Stimulated activated naive CD4-positive, alpha-beta T cell (primary cell): ENCODE results near the gene ACE.

ENCODE experiments used
- DNase-seq, 6 experiments: peaks; one replicate each; lab custom pipeline; 2025; lab: John Stamatoyannopoulos, UW

ACE gene

DNA sequence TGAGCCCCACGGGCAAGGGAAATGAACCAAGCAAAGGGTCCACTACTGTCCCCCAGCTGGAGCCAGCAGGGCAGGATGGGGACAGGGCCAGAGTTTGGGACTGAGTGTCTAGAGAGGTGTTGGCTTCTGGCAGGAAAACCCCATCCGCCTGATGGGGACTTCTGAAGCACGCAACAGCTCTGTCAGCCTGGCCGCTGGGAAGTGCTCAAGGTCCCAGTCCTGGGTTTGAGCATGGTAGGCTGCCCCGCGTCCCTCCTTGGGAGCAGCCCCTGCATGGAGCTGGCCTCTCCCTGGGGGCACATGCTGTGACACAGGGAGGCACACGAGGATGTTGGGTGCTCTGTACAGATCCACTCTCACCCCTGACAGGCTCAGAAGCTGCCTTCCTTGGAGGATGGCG is 14.6 kb downstream of the ACE start:
- DNase-seq = no peak

DNA sequence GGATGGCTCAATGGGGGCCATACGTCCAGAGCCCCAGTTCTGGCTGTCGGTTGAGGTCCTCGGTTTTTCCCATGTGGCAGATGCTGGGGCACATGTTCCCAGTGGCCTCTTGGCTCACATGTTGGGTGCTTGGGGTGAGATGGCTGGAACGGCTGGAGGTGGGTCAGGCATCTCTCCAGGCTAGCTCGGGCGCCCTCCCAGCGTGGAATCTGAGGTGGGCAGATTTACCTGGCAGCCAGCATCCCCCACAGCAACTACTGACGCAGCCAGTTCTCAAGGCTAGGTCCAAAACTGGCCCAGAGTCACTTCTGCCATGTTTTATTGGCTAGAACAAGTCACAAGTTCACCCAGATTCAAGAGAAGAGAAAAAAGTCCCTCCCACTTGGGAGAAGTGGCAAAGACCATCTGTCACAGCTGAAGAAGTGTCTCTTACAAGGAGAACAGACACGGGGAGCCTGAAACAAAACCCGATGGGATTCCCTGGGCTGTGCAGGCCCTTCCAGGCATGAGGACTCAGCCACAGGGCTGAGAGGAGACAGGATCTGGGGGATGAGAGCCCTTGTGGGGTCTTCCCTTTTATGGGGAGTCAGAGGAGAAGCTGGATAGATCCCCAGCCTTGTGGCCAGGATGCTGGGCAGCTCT is 15.2 kb downstream of the ACE start:
- no peak for DNase-seq

DNA sequence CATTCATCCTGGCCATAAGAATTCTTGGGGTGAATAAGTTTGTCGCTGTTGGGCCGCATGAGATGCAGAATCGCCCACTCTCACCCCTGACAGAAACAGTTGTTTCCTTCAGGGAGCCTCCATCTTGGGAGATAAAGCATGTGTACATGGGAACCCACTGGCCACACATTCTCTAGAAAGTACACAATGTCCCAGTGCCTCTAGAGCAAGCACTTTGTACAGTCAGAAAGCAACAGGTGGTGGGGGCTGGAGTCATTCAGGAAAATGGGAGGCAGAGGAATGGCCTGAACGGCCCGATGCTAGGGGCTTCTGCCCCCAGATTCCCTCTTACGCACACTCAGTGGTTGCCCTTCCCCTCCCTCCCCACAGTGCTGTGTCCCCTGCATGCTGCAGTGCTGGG is 16.1 kb downstream of the ACE start:
- no peak for DNase-seq

DNA sequence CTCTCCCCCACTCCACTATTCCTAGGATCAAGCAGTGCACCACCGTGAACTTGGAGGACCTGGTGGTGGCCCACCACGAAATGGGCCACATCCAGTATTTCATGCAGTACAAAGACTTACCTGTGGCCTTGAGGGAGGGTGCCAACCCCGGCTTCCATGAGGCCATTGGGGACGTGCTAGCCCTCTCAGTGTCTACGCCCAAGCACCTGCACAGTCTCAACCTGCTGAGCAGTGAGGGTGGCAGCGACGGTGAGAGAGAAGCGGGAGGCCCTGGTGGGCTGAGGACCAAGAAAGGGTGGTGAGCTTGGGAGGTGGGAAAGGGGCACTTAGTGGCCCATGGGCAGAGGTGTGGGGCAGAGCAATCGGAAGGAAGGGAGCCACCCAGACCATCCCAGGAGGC is 16.6 kb downstream of the ACE start:
- DNase-seq = no peak

DNA sequence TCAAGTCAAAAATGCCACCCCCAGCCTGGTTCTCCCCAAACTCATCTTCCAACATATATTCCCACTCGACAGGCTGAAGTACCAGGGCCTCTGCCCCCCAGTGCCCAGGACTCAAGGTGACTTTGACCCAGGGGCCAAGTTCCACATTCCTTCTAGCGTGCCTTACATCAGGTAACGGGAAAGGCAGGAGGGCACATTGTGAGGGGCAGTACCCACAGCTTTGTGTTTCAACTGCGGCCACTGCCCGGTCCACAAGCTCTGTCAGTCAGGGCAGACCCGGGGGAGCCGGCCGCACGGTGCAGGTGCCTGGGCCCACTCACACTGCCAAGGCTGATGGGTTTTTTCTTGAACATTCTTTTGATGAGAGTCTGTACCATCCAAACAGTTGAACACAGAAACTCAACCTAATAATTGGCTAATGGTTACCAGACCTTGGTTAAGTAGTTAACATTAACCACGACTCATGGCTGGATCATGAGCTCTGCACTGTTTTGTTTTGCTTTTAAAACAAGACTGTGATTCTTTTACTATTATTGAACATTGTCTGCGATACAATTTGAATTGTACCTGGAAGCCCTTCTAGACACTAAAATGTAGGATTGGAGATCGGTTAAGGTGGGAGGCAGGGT is 17.6 kb downstream of the ACE start:
- no peak for DNase-seq

DNA sequence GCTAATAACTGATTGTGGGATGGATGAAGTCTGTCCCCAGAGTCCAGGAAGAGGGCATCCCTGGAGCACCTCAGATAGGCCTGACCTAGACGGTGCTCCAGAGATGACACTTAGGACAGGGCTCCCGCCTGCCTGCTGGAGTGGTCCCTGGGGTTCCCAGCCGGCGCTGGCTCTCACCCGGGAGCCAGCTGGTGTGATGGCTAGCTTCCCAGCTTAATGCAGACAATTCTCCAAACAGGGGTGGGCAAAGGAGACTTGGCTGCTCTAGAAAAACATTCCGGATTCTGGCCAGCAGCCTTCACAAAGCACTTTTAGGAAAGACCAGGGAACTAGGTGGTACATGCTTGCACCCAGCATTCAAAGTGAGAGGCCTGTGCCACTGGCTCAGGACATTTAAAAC is 18.6 kb downstream of the ACE start:
- no peak for DNase-seq

DNA sequence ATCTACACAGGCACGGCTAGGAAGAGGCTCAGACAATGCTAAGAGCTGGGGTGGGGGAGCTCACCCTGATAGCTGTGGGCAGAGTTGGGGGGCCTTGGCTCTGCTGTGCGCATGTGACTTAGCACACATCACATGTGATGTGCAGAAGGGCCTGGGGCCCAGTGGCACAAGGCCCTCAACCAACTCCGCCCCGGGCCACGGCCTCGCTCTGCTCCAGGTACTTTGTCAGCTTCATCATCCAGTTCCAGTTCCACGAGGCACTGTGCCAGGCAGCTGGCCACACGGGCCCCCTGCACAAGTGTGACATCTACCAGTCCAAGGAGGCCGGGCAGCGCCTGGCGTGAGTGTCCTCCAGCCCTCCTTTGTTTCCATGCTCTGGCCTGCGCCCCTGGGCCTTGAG is 19.3 kb downstream of the ACE start:
- DNase-seq = no peak

DNA sequence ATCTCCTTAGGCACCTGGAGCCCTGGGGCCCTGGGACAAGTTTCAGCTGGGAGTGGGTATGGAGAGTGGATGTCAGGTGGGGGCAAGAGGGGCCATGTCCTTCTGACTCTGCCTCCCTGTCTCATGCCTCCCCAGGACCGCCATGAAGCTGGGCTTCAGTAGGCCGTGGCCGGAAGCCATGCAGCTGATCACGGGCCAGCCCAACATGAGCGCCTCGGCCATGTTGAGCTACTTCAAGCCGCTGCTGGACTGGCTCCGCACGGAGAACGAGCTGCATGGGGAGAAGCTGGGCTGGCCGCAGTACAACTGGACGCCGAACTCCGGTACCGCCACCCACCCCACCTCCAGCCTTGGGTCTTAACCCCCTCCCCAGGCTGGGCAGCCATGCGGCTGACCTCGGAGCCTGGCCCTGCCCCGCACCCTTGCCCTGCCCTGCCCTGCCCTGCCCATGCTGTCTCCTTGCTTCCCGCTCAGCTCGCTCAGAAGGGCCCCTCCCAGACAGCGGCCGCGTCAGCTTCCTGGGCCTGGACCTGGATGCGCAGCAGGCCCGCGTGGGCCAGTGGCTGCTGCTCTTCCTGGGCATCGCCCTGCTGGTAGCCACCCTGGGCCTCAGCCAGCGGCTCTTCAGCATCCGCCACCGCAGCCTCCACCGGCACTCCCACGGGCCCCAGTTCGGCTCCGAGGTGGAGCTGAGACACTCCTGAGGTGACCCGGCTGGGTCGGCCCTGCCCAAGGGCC is 20.0 kb downstream of the ACE start:
- no peak for DNase-seq

DNA sequence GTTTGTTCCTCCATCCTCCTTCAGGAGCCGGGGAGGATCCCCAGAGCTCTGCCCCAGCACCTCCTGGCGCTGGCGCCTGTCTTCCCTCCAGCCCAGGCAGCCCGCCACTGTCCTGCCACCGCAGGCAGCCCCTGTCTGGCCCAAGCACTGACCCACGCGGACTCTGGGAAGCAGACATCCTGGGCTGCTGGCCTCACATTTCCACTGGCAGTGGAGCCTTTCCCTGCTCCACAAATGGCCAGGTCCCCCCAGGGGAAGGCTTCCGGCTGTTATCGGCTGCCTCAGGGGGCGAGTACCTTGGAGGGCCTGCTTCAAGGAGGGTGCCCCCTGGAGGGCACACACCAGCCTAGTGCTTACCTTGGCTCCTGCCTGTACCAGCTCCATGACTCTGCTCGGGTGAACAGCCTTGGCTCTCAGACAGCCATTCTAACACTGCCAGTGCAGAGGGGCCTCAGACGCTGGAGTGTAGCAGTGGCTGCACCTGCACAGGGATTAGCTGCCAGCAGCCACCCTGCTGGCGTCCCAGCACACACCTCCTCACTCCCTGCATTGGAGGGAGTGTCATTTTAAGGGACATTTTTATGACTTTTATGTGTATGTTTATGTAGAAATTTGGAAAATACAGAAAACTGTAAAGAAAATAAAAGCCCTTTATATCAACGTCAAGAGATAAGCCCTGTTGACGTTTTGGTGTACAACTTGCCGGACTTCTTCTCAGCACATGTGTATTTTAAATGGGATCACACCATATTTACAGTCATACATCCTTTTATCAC is 21.0 kb downstream of the ACE start:
- no peak for DNase-seq

DNA sequence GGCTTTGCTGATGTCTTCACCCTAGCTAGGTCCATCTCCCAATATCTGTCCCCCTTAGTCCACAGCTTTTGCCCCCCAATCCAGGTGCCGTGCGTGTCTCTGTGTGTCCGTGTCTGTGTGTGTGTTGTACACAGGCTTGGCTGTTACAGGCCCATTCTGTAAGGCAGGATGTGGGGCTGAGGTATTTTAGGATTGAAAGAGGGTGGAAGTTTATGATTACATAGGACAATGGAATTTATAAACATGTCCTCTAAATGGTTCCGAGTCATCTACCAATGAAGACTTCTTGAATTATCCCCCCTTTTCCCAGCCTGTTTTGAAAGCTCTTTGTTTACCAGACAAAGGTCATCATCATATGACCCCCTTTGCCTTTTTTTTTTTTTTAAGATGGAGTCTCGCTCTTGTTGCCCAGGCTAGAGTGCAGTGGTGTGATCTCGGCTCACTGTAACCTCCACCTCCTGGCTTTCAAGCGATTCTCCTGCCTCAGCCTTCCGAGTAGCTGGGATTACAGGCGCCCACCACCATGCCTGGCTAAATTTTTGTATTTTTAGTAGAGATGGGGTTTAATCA is 21.9 kb downstream of the ACE start:
- DNase-seq = no peak

DNA sequence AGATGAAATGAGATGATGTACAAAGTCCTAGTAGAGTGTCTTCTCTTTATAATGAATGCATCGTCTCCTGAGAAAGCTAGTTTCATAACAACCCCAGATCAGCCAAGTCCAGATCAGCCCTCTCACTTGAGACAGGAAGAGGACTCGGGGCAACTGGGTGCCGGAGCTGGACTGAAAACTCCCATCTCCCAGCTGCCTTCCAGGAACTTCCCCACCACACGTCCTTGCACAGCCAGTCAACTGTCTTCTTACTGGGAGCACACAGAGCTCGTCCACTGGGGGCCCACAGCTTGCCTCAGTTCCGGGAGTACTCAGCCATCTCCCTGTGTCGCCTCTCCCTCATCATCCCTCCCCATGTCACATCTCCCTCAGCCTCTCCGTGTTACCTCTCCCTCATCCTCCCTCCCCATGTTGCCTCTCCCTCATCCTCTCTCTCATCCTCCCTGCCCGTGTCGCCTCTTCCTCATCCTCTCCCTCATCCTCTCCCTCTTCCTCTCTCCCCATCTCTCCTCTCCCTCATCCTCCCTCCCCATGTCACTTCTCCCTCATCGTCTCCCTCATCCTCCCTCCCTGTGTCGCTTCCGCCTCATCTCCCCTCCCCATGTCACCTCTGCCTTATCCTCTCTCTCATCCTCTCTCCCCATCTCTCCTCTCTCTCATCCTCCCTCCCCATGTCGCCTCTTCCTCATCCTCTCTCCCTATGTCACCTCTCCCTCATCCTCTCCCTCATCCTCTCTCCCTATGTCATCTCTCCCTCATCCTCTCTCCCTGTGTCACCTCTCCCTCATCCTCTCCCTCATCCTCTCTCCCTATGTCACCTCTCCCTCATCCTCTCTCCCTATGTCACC is 23.9 kb downstream of the ACE start:
- DNase-seq = no peak

DNA sequence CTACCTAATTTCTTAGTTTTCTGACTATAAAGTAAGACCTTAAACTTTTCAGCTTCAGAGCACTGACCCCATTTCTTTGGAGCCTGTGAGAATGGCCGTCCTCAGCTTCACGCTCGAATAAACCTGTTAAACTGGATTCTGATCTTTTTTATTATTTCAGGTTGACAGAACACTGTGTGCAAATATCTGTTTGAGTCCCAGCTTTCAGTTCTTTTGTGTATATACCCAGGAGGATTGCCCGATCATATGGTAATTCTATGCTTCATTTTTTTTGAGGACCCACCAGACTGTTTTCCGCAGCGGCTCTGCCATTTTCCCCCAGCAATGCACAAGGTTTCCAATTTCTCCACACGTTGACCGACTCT is 26.5 kb downstream of the ACE start:
- DNase-seq = no peak

DNA sequence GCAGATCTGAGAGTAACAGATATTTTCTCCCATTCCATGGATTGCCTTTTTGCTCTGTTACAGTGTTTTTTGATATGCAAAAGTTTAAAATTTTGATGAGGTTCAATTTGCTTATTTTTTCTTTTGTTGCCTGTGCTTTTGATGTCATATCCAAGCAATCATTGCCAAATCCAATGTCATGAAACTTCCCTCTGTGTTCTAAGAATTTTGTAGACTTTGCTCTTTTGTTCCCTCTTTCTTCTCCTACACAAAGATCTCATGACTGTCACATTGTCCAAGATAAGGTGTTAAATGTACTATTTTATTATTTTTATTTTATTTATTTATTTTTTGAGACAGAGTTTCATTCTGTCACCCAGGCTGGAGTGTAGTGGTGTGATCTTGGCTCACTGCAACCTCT is 27.4 kb downstream of the ACE start:
- no peak for DNase-seq

DNA sequence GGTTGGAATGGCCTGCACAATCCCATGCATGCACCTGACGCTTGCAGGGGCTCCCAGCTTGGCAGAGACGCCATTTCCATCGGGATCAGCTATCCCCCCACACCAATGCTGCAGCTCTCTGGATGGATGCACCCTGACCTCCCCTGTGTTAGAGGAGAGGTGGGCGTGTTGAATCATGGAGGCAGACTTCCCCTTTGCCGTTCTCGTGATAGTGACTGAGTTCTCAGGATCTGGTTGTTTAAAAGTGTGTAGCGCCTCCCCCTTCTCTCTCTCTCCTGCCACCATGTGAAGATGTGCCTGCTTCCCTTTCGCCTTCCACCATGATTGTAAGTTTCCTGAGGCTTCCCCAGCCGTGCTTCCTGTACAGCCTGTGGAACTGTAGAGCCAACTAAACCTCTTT is 28.5 kb downstream of the ACE start:
- no peak for DNase-seq

DNA sequence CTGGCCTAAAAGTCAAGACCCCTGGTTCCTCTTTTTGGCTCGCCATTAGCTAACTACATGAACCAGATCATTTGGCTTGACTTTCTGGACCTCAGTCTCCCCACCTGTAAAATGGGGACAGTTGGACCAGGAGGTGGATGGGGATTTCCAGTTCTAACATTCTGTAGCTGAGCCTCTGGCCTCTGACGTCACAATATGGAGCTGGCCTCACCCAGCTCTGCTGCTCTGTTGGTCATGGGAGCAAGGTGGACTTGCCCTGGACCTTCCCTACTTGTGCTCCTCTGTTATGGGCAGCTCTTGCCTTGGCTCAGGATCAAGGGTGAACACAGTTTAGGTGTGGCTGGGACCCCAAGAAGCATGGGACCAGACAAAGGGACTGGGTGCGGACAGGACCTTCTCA is 29.8 kb downstream of the ACE start:
- DNase-seq = no peak

DNA sequence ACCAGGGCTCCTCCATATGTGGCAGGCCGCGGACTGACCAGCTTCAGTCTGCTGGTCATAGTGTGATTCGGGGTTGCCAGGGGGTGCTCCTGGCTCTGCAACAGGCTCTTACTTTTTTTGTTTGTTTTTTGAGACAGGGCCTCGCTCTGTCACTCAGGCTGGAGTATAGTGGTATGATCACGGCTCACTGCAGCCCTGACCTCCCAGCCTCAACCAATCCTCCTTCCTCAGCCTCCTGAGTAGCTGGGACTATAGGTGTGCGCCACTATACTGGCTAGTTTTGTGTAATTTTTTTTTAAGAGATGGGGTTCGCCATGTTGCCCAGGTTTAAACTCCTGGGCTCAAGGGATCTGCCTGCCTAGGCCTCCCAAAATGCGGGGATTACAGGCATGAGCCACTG is 34.5 kb downstream of the ACE start:
- no peak for DNase-seq

DNA sequence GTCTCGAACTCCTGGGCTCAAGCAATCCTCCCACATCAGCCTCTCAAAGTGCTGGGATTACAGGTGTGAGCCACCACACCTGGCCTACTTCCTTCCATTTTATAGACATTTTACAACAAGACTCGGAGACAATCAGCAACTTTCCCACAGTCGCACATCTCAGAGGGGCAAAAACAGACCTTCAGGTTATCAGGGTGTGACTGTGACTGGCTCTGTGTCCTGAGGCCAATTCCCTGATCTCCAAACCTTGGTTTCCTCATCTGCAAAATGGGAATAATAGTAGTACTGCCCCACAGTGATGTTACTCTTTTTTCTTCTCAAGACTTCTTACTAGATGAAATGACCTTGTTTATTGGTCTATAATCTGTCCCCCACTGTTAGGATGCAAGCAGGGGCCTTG is 35.5 kb downstream of the ACE start:
- DNase-seq = no peak

DNA sequence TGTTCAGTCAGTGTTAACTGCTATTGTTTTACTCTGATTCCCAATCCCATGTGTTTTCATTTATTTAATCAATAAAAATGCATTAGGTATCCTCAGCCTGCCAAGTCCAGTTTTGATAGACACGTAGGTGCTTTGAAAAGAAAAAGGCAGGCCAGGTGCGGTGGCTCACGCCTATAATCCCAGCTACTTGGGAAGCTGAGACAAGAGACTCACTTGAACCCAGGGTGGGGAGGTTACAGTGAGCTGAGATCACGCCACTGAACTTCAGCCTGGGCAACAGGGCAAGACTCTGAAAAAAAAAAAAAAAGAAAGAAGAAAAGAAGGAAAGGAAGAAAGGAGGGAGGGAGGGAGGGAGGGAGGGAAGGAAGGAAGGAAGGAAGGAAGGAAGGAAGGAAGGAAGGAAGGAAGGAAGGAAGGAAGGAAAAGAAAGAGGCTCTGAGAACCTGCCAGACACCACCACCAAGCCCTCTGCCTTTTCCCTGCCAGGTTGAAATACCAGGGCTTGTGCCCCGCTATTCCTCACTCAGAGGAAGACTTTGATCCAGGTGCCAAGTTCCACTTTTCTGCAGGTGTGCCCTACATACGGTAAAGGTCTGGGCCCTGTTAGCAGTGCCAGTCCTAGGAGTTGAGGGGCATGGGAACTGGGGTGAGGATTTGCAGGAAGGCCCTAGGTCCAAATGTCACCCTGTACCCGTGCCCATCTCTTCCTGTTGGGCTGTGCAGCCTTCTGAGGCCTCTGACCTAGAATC is 36.2 kb downstream of the ACE start:
- no peak for DNase-seq

DNA sequence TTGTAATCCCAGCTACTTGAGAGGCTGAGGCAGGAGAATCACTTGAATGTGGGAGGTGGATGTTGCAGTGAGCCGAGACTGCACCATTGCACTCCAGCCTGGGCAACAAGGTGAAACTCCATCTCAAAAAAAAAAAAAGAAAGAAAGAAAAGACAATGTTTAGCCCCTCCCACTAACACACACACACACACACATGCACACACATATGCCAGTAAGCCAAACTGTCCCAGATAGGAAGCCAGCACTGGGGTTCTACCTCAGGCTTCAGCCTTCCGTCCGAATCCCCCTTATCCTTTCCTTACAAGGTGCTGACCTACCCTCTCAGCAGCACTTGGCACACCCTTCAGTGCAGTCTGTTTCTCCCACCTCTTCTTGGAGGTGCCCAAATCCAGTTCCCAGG is 37.6 kb downstream of the ACE start:
- DNase-seq = no peak

DNA sequence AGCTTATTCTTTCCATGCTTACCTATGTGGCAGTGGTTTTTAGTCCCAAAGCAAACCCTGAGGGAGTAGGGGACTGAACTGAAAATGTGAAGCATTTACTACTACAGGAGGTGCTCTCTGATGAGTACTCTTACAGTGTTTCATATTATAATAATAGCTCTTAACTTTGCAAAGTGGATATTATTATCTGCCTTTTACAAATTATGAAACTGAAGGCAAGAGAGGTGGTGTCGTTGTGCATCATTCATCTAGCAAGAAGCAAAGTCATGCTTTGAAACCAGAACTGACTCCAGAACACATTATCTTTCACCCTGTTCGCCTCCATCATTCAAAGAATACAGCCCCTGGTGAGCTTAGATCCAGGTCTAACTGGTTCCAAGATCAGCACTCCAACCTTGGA is 38.1 kb downstream of the ACE start:
- no peak for DNase-seq

DNA sequence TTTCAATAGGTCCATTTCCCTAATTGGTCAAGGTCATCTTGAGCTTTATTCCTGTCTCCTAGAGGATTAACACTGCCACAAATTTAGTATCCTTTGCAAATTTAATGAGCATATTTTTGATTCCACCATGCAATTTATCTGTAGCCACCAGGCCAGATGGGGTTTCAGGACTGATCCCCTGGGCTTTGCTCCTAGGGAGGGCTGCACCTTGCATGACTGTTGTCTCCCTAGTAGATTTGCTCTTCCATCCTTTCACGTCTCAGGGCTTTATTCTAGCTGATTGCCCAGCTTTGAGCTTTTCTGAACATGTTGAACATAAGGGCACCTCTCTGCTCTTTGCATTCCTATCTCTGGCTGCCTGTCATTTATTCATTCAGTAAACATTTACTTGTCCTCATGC is 38.6 kb downstream of the ACE start:
- DNase-seq = no peak
